Measurements from ENCODE around the gene STX1B. TPM values are rescaled to one million over a fixed set of nuclear protein-coding genes. Genes with fewer than 3 reads are reported as not detected.

The STX1B gene
- total RNA-seq, 1 donor from 2014 or later: 11.0 TPM

- H3K27me3 ChIP-seq (ENCODE audit: insufficient read depth, low read length): no peaks in the 10 kb centered on the region
- Mint-ChIP-seq H3K4me1 (ENCODE audit: low read depth, unreplicated experiment) (peaks cover 1% of the 10 kb centered on the region), H3K9me3 (ENCODE audit: unreplicated experiment) (peaks cover 4% of the 10 kb centered on the region), H3K27ac (ENCODE audit: unreplicated experiment) (no peak overlapping the region), H3K36me3 (ENCODE audit: low read depth, unreplicated experiment) (peaks cover 40% of the 10 kb centered on the region), H3K27me3 (ENCODE audit: low read depth, unreplicated experiment) (no peaks in the 10 kb centered on the region), H3K4me3 (ENCODE audit: unreplicated experiment) (peak overlapping the region; percentile 40)
- H3K36me3 ChIP-seq (ENCODE audit: insufficient read depth, low read length): peaks cover 42% of the 10 kb centered on the region
- no peaks in the 10 kb centered on the region for H3K9me3 ChIP-seq (ENCODE audit: insufficient read depth, low read depth, low read length)
- no peak overlapping the region for H3K27ac ChIP-seq (ENCODE audit: low read depth, low read length)
- H3K4me3 ChIP-seq (ENCODE audit: insufficient read depth, low read depth, low read length): no peak overlapping the region
- no peaks in the 10 kb centered on the region for H3K79me2 ChIP-seq (ENCODE audit: insufficient read depth, low read length)
- H3K4me1 ChIP-seq (ENCODE audit: insufficient read depth, low read length): no peaks in the 10 kb centered on the region
- no peak overlapping the region for H3K4me2 ChIP-seq (ENCODE audit: low read length)
- DNase-seq (ENCODE audit: low read depth) (no peak), FAIRE-seq (no peak)
- no peak for TF ChIP-seq CTCF (IDR thresholded peaks at IDR 0.05; ENCODE audit: insufficient read depth, low read depth, low read length)
- no peak overlapping the region for H3K9ac ChIP-seq (ENCODE audit: low read length)
- H2AFZ ChIP-seq (ENCODE audit: low read depth, low read length): no peak overlapping the region
- peaks cover 26% of the 10 kb centered on the region for H4K20me1 ChIP-seq (ENCODE audit: insufficient read depth, low read length)
Measured at GRCh38 chr16:30971298-30971697, 39.1 kb downstream of the STX1B start.

GRCh38 chr16:30969246-30969842, 41.1 kb downstream of the STX1B start:
- FAIRE-seq: no peak
- Histone ChIP-seq H4K20me1 (ENCODE audit: insufficient read depth, low read length) (peaks cover 26% of the 10 kb centered on the region), H3K9ac (ENCODE audit: low read length) (no peak overlapping the region), H3K79me2 (ENCODE audit: insufficient read depth, low read length) (no peaks in the 10 kb centered on the region), H3K27me3 (ENCODE audit: insufficient read depth, low read length) (no peaks in the 10 kb centered on the region), H3K27ac (ENCODE audit: low read depth, low read length) (no peak overlapping the region), H3K4me3 (ENCODE audit: insufficient read depth, low read depth, low read length) (no peak overlapping the region), H3K36me3 (ENCODE audit: insufficient read depth, low read length) (peaks cover 40% of the 10 kb centered on the region), H3K9me3 (ENCODE audit: insufficient read depth, low read depth, low read length) (no peaks in the 10 kb centered on the region), H3K4me1 (ENCODE audit: insufficient read depth, low read length) (no peaks in the 10 kb centered on the region), H3K4me2 (ENCODE audit: low read length) (no peak overlapping the region), H2AFZ (ENCODE audit: low read depth, low read length) (no peak overlapping the region)
- Mint-ChIP-seq H3K9me3 (ENCODE audit: unreplicated experiment) (no peaks in the 10 kb centered on the region), H3K27me3 (ENCODE audit: low read depth, unreplicated experiment) (no peaks in the 10 kb centered on the region), H3K27ac (ENCODE audit: unreplicated experiment) (no peak overlapping the region), H3K36me3 (ENCODE audit: low read depth, unreplicated experiment) (peaks cover 35% of the 10 kb centered on the region), H3K4me3 (ENCODE audit: unreplicated experiment) (no peak overlapping the region), H3K4me1 (ENCODE audit: low read depth, unreplicated experiment) (peaks cover 1% of the 10 kb centered on the region)
- no peak for DNase-seq (ENCODE audit: low read depth)
- TF ChIP-seq CTCF (IDR thresholded peaks at IDR 0.05; ENCODE audit: insufficient read depth, low read depth, low read length) (no peak), EZH2 (IDR thresholded peaks at IDR 0.05; ENCODE audit: insufficient read depth, low read length) (no peak)

- no peaks in the 10 kb centered on the region for H3K4me1 ChIP-seq (ENCODE audit: insufficient read depth, low read length)
- no peak for FAIRE-seq
- Mint-ChIP-seq H3K36me3 (ENCODE audit: low read depth, unreplicated experiment) (peaks cover 32% of the 10 kb centered on the region), H3K4me3 (ENCODE audit: unreplicated experiment) (no peak overlapping the region), H3K9me3 (ENCODE audit: unreplicated experiment) (no peaks in the 10 kb centered on the region), H3K27me3 (ENCODE audit: low read depth, unreplicated experiment) (no peaks in the 10 kb centered on the region), H3K4me1 (ENCODE audit: low read depth, unreplicated experiment) (peaks cover 1% of the 10 kb centered on the region), H3K27ac (ENCODE audit: unreplicated experiment) (no peak overlapping the region)
- no peak overlapping the region for H3K9ac ChIP-seq (ENCODE audit: low read length)
- H3K27me3 ChIP-seq (ENCODE audit: insufficient read depth, low read length): no peaks in the 10 kb centered on the region
- peaks cover 12% of the 10 kb centered on the region for H4K20me1 ChIP-seq (ENCODE audit: insufficient read depth, low read length)
- H3K4me3 ChIP-seq (ENCODE audit: insufficient read depth, low read depth, low read length): no peak overlapping the region
- H2AFZ ChIP-seq (ENCODE audit: low read depth, low read length): no peak overlapping the region
- no peaks in the 10 kb centered on the region for H3K79me2 ChIP-seq (ENCODE audit: insufficient read depth, low read length)
- no peaks in the 10 kb centered on the region for H3K9me3 ChIP-seq (ENCODE audit: insufficient read depth, low read depth, low read length)
- H3K36me3 ChIP-seq (ENCODE audit: insufficient read depth, low read length): peaks cover 41% of the 10 kb centered on the region
- TF ChIP-seq CTCF (IDR thresholded peaks at IDR 0.05; ENCODE audit: insufficient read depth, low read depth, low read length): no peak
- no peak for TF ChIP-seq EZH2 (IDR thresholded peaks at IDR 0.05; ENCODE audit: insufficient read depth, low read length)
- H3K4me2 ChIP-seq (ENCODE audit: low read length): no peak overlapping the region
- DNase-seq (ENCODE audit: low read depth): no peak
- no peak overlapping the region for H3K27ac ChIP-seq (ENCODE audit: low read depth, low read length)
Measured at GRCh38 chr16:30967795-30968194, 42.6 kb downstream of the STX1B start.

All from astrocyte (in vitro differentiated cells and primary cell).